IPS DF 4.7 (cell line): Measurements from ENCODE around the gene TRIM14.
"Not testable (repeated sequence)": the region's sequence is repeated elsewhere in the genome, so short reads cannot be mapped to it uniquely, and the experiment has no call there.

Experiments
- DNase-seq: peaks from one replicate; pipeline ENCODE4 v3.0.0-alpha.2; 2013; ENCODE audit warnings: low spot score; ENCODE audit errors: extremely low read depth

Gene TRIM14

GRCh38 chr9:98108531-98109031 is 10.4 kb downstream of the TRIM14 start:
- no peak for DNase-seq

GRCh38 chr9:98107926-98108325 is 11.1 kb downstream of the TRIM14 start:
- DNase-seq, result no peak

GRCh38 chr9:98105006-98105405 is 14.0 kb downstream of the TRIM14 start:
- no peak for DNase-seq

DNA sequence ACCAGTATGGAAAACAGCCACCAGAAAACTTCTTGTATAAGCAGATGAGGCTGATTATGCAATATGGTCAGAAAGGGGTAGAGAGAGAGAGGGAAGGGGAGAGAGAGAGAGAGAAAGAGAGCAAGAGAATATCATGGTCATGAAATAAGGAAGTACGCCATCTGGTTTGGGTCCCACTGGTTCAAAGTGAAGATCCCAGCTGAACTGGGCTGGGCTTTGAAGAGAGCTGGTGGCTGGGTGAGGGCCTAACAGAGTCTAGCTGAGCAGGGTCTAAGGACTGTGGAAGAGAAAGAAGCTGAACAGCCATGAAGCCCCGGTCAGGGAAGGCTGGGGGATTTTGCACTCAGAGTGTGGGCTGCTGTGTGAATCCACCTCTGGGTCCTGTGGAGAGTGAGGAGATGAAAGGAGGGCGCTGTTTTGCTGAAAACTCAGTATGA is 14.6 kb downstream of the TRIM14 start:
- no peak for DNase-seq

DNA sequence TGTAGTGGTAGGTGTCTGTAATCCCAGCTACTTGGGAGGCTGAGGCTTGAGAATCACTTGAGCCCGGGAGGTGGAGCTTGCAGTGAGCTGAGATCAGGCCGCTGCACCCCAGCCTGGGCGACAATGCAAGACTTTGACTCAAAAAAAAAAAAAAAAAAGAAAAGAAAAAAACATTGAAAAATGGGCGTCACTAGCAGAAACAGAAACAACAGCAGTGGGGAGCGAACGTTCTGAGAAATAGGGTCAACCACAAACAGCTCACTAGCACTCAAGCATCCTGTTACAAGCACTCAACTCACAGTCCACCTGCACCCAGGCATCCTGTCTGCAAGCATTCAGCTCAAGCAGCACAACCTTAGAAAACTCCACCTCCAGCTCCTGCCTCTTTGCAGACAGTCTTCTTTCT is 17.2 kb downstream of the TRIM14 start:
- DNase-seq, result no peak

GRCh38 chr9:98101416-98101815 is 17.6 kb downstream of the TRIM14 start:
- no peak for DNase-seq

- DNase-seq, result no peak
Measured at GRCh38 chr9:98100456-98100855, 18.6 kb downstream of the TRIM14 start.

- DNase-seq, result no peak
Measured at GRCh38 chr9:98099898-98100297, 19.1 kb downstream of the TRIM14 start.

- no peak for DNase-seq
Measured at GRCh38 chr9:98099346-98099745, 19.7 kb downstream of the TRIM14 start.

DNA sequence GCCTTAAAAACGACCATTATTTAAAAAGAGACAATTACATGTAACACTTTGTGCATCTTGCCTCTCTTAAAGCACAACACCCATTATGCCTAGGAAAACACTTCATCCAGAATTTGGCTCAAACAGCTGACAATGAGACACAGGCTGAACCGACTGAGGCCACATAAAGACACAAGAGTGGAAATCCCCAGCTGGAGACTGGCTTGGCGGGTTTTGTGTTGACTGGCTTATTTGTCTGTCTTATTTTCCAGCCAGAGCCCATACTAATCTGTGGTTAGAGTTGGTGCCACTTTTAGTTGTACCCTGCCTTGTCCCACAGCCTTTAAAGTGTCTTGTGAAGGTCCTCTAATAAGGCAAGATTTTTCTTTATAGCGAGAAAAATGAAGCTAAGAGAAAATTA is 21.2 kb downstream of the TRIM14 start:
- DNase-seq, result no peak

DNA sequence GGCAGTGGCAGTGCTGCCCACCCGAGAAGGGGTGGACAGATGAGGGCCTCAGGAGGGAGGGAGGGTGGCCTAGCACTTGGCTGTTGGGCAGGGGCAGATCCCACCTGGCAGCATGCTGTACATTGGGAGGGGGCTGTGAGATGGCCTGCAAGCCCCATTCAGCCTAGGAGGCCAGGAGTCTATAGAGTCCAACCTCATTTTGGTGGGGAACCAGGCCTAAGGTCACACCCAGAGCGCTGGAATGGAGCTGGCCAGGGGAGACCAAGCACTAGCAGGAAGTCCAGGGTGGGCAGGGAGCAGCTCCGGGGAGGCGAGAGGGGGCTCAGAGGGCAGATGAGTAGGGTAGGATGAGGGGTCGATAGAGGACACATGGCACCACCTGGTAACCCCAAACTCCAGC is 22.9 kb downstream of the TRIM14 start:
- DNase-seq, result no peak

DNA sequence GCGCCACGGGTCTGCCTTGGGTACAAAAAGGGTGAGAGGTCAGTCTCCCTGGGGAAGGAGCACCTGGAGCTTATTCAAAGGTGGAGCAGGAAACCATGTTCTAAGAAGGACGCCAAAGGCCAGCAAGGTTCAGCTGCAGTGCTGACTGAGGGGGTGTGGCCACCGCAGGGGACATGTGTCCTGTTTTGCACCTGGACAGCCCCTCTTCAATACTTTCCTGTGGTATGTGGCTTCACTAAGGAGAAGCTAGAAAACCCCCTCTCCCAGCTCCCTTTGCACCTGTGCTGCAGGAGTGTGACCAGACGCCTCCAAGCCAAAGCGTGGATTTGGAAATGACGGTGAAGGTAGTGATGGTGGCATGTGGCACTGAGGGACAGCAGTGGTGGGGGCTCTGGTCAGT is 23.6 kb downstream of the TRIM14 start:
- no peak for DNase-seq

DNA sequence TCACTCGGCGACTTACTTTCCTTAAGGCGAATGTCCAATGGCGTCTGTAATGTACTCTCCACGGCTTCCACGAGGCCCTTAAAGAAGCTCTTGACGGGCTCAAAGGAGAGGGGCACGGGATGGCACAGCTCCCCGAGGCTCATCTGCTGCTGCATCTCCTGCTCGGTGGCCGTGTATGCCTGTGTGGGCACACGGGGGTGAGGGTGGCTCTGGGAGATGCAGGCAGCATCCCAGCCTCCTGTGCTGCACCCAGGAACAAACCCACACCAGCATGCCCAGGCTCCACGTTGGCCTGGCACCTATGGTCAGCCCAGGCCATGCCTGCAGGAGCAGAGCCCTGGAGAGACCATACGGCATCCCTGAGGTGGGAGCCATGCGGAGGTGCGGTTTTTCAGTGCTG is 24.2 kb downstream of the TRIM14 start:
- no peak for DNase-seq

DNA sequence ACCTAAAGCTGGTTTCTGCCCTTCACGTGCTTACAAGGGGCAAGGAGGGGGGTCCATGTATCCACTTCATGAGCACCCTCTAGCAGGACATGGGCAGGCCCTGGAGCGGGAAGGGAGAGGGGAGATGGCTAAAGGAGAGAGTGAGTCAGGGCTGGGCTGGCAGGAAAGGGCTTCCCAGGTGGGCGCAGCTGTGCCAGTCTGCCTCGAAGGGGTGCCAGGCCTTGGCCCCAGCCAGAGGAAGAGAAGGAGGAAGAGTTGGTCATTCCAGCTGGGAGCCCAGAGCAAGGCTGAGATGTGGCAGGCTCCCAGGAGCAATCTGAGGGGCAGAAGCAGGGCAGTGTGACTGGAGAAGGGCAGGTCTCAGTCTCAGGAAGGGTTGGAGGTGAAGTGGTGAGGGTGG is 24.7 kb downstream of the TRIM14 start:
- DNase-seq, result no peak

GRCh38 chr9:98092613-98092931 is 26.4 kb downstream of the TRIM14 start:
- no peak for DNase-seq

DNA sequence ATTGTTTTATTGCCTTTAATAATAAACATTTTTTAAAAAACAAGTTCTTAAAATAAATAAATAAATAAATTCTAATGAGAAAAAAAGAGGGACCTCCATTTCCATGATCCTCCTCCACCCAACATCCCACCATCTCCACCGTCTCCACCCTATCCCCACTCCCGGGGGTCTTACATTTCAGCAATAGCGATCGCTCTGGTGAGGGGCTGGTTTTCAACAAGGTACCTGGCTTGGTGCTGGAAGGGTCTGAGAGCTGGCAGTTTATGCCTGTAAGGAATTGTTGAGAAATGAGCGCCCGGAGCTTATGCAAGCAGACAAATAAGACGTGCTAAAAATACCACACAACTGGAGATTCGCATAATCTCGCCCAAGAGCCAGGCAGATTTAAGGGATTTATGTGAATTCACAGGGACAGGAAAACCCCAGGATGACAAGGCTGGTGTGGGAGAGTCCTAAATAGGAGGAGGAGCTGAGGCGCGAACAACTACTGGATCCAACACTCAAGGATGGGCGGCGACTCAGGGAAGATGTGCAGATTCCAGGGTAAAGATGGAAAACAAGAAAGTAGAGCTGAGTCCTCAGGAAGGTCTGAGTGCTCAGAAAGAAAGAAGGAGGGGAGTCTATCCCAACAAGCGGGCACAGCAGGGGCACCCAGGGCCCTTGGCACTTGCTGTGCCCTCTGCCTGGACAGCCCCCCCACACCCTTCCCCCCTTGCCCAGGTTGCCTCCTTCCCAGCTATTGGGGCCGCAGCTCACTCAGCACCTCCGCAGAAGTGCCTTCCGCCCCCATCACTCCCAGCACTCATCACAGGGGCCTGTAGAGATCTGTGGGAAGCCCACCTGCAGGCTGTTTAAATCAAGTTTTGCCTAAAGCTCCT is 27.0 kb downstream of the TRIM14 start:
- no peak for DNase-seq

DNA sequence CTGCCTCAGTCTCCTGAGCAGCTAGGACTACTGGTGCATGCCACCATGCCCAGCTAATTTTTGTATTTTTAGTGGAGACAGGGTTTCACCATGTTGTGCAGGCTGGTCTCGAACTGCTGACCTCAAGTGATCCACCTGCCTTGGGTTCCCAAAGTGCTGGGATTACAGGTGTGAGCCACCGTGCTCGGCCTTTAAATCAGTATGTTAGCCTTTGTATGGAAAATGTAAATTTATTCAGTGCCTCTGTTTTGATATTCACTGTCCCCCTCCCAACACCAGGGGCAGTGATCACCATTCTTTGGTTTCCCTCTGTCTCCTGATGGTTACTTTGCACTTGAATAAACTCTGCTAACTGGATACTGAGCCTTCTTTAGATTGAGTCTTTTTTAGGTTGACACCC is 28.3 kb downstream of the TRIM14 start:
- DNase-seq, result not testable (repeated sequence)

GRCh38 chr9:98087420-98088354 is 31.3 kb downstream of the TRIM14 start:
- DNase-seq, result no peak

GRCh38 chr9:98086461-98086860 is 32.6 kb downstream of the TRIM14 start:
- no peak for DNase-seq

- DNase-seq, result no peak
Measured at GRCh38 chr9:98085944-98086343, 33.1 kb downstream of the TRIM14 start.

DNA sequence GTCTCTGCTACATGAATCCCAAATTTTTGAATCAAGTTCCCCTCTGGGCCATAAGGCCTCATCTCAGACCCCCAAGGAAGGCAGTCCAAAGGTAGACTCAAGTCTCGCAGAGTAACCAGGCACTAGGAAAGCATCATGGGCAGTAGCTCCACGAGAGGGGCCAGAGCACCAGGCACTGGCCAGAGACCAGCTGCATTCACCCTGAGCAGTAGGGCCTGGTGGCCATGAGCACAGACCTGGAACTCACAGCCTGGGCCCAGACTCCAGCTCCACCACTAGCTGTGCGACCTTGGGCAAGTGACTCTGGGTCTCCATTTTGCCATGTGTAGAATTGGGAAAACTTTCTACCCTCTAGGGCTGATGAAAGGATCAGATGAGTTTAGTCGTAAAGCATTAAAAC is 34.0 kb downstream of the TRIM14 start:
- DNase-seq, result no peak

- DNase-seq, result no peak
Measured at GRCh38 chr9:98084396-98084795, 34.6 kb downstream of the TRIM14 start.
